Measurements from ENCODE around the gene ZBTB16. TPM values are rescaled to one million over a fixed set of nuclear protein-coding genes. Genes with fewer than 3 reads are reported as not detected.

ZBTB16 gene
- total RNA-seq, 1 experiment from 2014 or later, result not detected

DNA sequence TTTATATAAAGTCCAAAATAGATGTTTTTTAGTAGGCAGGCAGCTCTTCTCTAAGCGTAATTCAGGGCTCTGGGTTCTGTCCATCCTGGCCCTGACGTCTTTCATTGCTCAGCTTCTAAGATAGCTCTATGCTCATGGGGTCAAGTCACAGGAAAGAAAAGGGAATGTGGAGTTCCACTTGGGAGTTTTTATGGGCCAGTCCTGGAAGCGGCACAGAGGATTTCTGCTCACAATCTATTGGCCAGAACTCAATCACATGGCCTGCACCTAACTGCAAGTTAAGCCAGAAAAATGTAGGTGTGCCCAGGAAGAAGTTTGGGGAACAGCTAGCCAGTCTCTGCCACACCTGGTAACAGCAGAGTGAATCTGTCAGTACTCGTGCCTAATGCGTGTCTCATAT is 7.4 kb upstream of the ZBTB16 start:
- DNase-seq, result no peak
- Histone ChIP-seq H3K27me3 (ENCODE audit: control insufficient read depth, insufficient read depth, low read length) (peaks cover 9% of the 10 kb centered on the region), H3K36me3 (replicated peaks; ENCODE audit: control insufficient read depth, insufficient read depth, low read length) (no peaks in the 10 kb centered on the region), H3K4me3 (ENCODE audit: insufficient read depth, low read depth, low read length) (no peak overlapping the region)

- Histone ChIP-seq H3K4me3 (ENCODE audit: insufficient read depth, low read depth, low read length) (no peak overlapping the region), H3K36me3 (replicated peaks; ENCODE audit: control insufficient read depth, insufficient read depth, low read length) (no peaks in the 10 kb centered on the region), H3K27me3 (ENCODE audit: control insufficient read depth, insufficient read depth, low read length) (peaks cover 22% of the 10 kb centered on the region)
- DNase-seq, result no peak
Measured at GRCh38 chr11:114053406-114053805, 6.1 kb upstream of the ZBTB16 start.

DNA sequence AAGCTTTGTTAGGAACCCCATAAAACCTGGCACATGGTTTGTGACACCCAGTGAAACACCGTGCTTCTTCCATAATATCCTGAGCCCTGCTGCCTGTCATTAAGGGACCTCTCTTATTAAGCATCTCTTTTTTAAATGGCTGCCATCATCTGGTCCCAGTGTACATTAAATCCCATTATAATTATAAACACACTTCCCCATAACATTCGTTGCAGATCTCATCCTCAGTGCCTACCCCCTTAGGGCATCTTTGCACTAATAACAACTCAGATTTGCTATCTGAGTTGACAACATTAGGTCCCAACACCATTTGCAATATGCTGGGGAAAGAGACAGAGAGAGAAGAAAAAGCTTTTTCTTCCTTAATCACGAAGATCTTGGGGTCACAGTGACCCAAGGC is 4.7 kb upstream of the ZBTB16 start:
- H3K27me3 ChIP-seq (ENCODE audit: control insufficient read depth, insufficient read depth, low read length), result peaks cover 34% of the 10 kb centered on the region
- H3K36me3 ChIP-seq (replicated peaks; ENCODE audit: control insufficient read depth, insufficient read depth, low read length), result no peaks in the 10 kb centered on the region
- H3K4me3 ChIP-seq (ENCODE audit: insufficient read depth, low read depth, low read length), result no peak overlapping the region
- DNase-seq, result no peak

DNA sequence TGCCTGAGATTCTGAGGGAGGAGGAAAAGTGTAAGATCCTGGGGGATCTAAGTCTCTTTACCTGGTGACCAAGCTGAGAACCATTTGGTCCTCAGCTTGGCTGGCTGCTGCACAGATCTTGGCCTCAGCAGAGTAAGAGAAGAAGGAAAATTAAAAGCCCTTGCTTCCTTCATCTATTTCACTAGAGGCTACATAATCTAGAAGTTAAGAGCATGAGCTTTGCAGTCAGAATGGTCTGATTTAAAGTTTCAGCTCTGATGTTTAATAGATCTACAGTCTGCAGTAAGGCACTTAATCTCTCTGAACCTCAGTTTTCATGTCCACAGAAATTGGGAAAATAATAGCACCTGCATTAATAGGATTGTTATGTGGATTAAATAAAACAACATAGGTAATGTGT is 3.1 kb upstream of the ZBTB16 start:
- Histone ChIP-seq H3K4me3 (ENCODE audit: insufficient read depth, low read depth, low read length) (no peak overlapping the region), H3K27me3 (ENCODE audit: control insufficient read depth, insufficient read depth, low read length) (peaks cover 50% of the 10 kb centered on the region), H3K36me3 (replicated peaks; ENCODE audit: control insufficient read depth, insufficient read depth, low read length) (no peaks in the 10 kb centered on the region)
- DNase-seq, result no peak

DNA sequence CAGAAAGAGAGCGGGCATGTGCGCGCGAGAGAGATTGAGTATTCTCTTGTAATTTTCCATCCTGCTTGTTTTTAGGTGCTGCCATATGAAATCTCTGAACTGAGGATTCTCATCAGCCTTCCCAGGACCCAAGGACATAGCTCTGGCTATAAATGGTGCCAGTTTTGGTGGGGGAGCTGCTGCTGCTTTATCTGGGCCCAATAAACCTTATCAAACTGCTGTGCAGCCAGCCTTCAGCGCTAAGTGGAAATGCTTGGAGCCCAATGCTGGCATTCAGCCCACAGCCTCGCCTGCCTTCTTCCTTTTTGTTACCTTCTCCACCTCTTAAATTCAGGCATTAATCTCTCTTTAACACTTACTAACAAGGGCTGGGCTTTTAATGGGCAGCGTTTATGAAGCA is 2.4 kb upstream of the ZBTB16 start:
- DNase-seq, result no peak
- no peaks in the 10 kb centered on the region for H3K36me3 ChIP-seq (replicated peaks; ENCODE audit: control insufficient read depth, insufficient read depth, low read length)
- no peak overlapping the region for H3K4me3 ChIP-seq (ENCODE audit: insufficient read depth, low read depth, low read length)
- H3K27me3 ChIP-seq (ENCODE audit: control insufficient read depth, insufficient read depth, low read length), result peaks cover 56% of the 10 kb centered on the region

- H3K4me3 ChIP-seq (ENCODE audit: insufficient read depth, low read depth, low read length), result no peak overlapping the region
- H3K36me3 ChIP-seq (replicated peaks; ENCODE audit: control insufficient read depth, insufficient read depth, low read length), result no peaks in the 10 kb centered on the region
- DNase-seq, result no peak
- peaks cover 61% of the 10 kb centered on the region for H3K27me3 ChIP-seq (ENCODE audit: control insufficient read depth, insufficient read depth, low read length)
Measured at GRCh38 chr11:114057605-114058004, 1.9 kb upstream of the ZBTB16 start.

GRCh38 chr11:114058026-114058706 is 1.3 kb upstream of the ZBTB16 start:
- no peaks in the 10 kb centered on the region for H3K36me3 ChIP-seq (replicated peaks; ENCODE audit: control insufficient read depth, insufficient read depth, low read length)
- H3K4me3 ChIP-seq (ENCODE audit: insufficient read depth, low read depth, low read length), result 0 out of 2 replicates have a peak overlapping the region, but pooled peaks have one; percentile 57
- H3K27me3 ChIP-seq (ENCODE audit: control insufficient read depth, insufficient read depth, low read length), result peaks cover 67% of the 10 kb centered on the region
- peak; percentile 54 for DNase-seq

DNA sequence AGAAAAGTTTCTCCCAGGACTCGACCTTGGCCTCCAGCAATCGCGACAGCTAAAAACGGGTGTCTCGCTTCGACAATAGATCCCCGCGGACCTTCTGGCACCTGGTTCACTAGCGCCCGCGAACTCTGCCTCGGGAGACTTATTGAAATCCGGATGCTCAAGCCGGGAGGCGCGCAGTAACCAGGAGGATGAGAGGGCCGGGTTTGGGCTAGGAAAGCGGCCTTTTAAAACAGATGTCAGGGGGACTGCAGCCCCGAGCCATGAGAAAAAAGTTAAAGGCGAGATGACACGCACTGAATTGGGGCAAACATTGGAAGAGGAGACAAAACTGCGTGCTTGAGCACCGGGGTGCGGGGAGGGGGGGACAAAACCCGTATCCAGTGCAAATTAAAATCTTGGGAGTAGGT is 637 bp upstream of the ZBTB16 start:
- Histone ChIP-seq H3K4me3 (ENCODE audit: insufficient read depth, low read depth, low read length) (peak overlapping the region; percentile 57), H3K36me3 (replicated peaks; ENCODE audit: control insufficient read depth, insufficient read depth, low read length) (no peaks in the 10 kb centered on the region), H3K27me3 (ENCODE audit: control insufficient read depth, insufficient read depth, low read length) (peaks cover 74% of the 10 kb centered on the region)
- DNase-seq, result no peak

- peaks cover 78% of the 10 kb centered on the region for H3K27me3 ChIP-seq (ENCODE audit: control insufficient read depth, insufficient read depth, low read length)
- peak overlapping the region; percentile 68 for H3K4me3 ChIP-seq (ENCODE audit: insufficient read depth, low read depth, low read length)
- peak; percentile 77 for DNase-seq
- no peaks in the 10 kb centered on the region for H3K36me3 ChIP-seq (replicated peaks; ENCODE audit: control insufficient read depth, insufficient read depth, low read length)
Measured at GRCh38 chr11:114059984-114060391, 477 bp downstream of the ZBTB16 start.

DNA sequence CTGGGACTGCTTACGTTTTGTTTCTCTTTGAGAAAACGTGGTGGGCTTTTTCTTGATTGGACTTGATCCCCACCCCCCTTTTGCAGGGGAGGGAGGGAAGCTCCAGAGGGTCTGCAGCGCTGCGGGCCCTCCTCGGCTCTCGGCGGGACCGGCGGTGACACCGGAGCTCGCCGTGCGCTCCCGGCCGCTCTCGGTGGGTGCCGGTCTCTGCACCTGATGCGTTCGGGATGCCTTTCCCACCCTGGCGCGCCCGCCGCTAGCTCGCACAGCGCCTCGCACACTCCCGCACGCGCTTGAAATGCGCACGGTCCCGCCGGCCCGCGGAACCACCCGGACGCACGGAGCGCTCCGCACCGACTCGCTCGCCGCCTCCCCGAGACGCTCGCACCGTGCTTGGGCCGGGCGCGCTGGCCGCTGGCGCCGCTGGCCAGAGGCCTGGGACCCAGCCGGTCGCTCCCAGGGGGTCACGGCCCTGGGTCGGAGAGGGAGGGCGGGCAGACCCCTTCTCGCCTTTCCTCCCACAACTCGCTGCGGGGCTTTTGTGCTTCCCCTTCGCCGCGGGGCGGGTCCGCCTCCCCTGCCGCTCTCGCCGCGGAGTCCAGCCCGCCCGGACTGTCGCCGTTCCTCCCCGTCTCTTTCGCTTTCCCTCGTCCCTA is 1.0 kb downstream of the ZBTB16 start:
- H3K27me3 ChIP-seq (ENCODE audit: control insufficient read depth, insufficient read depth, low read length), result peaks cover 78% of the 10 kb centered on the region
- H3K36me3 ChIP-seq (replicated peaks; ENCODE audit: control insufficient read depth, insufficient read depth, low read length), result no peaks in the 10 kb centered on the region
- H3K4me3 ChIP-seq (ENCODE audit: insufficient read depth, low read depth, low read length), result peak overlapping the region; percentile 68
- DNase-seq, result peak; percentile 77

GRCh38 chr11:114061048-114061680 is 1.7 kb downstream of the ZBTB16 start:
- Histone ChIP-seq H3K27me3 (ENCODE audit: control insufficient read depth, insufficient read depth, low read length) (peaks cover 78% of the 10 kb centered on the region), H3K36me3 (replicated peaks; ENCODE audit: control insufficient read depth, insufficient read depth, low read length) (no peaks in the 10 kb centered on the region), H3K4me3 (ENCODE audit: insufficient read depth, low read depth, low read length) (peak overlapping the region; percentile 68)
- peak; percentile 73 for DNase-seq

DNA sequence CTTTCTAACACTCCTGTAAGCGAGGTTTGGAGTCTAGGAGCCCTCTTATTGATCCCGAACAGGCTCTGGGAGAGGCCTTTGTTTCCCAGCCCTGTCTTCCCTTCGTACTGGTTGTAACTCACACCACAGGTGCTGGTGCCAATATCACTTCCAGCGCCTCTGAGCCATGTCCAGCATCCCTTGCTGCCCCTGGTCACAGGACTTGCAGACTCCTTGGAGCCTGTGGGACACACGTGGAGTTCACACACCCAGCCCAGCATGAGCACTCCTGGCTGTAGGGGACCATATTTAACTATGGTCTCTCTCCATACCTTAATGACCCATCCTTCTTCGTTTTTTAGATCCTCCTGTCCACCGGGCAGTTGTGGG is 2.2 kb downstream of the ZBTB16 start:
- DNase-seq, result no peak
- Histone ChIP-seq H3K36me3 (replicated peaks; ENCODE audit: control insufficient read depth, insufficient read depth, low read length) (no peaks in the 10 kb centered on the region), H3K27me3 (ENCODE audit: control insufficient read depth, insufficient read depth, low read length) (peaks cover 76% of the 10 kb centered on the region), H3K4me3 (ENCODE audit: insufficient read depth, low read depth, low read length) (peak overlapping the region; percentile 68; the same call in 1 of the 2 replicates)

DNA sequence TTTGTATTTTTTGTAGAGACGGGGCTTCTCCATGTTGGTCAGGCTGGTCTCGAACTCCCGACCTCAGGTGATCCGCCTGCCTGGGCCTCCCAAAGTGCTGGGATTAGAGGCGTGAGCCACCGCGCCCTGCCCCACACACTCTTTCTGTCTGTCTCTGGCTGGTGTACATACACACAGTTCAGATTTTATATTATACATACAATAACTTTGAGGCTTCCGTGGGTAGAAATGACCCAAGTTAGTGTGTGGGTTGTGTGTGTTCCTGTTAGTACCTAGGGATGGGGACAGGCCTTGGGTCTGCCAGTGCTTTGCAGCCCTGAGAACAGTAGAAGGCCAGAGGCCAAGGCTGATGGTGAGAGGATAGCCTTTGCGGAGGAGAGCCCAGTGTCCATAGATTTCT is 2.8 kb downstream of the ZBTB16 start:
- Histone ChIP-seq H3K36me3 (replicated peaks; ENCODE audit: control insufficient read depth, insufficient read depth, low read length) (no peaks in the 10 kb centered on the region), H3K27me3 (ENCODE audit: control insufficient read depth, insufficient read depth, low read length) (peaks cover 70% of the 10 kb centered on the region), H3K4me3 (ENCODE audit: insufficient read depth, low read depth, low read length) (no peak overlapping the region)
- DNase-seq, result no peak

DNA sequence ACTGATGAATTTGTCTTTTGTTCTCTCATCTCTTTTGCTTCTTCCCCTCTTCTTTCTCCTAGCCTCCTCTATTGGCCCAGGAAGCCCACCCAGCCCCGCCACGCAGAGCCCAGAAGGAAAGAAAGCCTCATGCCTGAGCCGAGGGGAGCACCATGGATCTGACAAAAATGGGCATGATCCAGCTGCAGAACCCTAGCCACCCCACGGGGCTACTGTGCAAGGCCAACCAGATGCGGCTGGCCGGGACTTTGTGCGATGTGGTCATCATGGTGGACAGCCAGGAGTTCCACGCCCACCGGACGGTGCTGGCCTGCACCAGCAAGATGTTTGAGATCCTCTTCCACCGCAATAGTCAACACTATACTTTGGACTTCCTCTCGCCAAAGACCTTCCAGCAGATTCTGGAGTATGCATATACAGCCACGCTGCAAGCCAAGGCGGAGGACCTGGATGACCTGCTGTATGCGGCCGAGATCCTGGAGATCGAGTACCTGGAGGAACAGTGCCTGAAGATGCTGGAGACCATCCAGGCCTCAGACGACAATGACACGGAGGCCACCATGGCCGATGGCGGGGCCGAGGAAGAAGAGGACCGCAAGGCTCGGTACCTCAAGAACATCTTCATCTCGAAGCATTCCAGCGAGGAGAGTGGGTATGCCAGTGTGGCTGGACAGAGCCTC is 3.8 kb downstream of the ZBTB16 start:
- Histone ChIP-seq H3K27me3 (ENCODE audit: control insufficient read depth, insufficient read depth, low read length) (peaks cover 60% of the 10 kb centered on the region), H3K36me3 (replicated peaks; ENCODE audit: control insufficient read depth, insufficient read depth, low read length) (no peaks in the 10 kb centered on the region), H3K4me3 (ENCODE audit: insufficient read depth, low read depth, low read length) (no peak overlapping the region)
- no peak for DNase-seq

- peaks cover 54% of the 10 kb centered on the region for H3K27me3 ChIP-seq (ENCODE audit: control insufficient read depth, insufficient read depth, low read length)
Measured at GRCh38 chr11:114063829-114064201, 4.3 kb downstream of the ZBTB16 start.

More at GRCh38 chr11:114063829-114064201, 4.3 kb downstream of the ZBTB16 start:
- Histone ChIP-seq H3K4me3 (ENCODE audit: insufficient read depth, low read depth, low read length) (no peak overlapping the region), H3K36me3 (replicated peaks; ENCODE audit: control insufficient read depth, insufficient read depth, low read length) (no peaks in the 10 kb centered on the region)
- no peak for DNase-seq
